Prostate gland (tissue), 2 donors: ENCODE results near the gene RAB6B. TPM values are rescaled to one million over a fixed set of nuclear protein-coding genes. Genes with fewer than 3 reads are reported as not detected.

Experiments
- DNase-seq: peaks from one replicate; pipeline ENCODE4 v3.0.0-alpha.2; 2019; ENCODE audit warnings: low spot score
- H3K27ac ChIP-seq, 2 donors: fragments of 200-600 bp; sonication (generic); 2 replicates each; pipeline ENCODE4 v1.5.1; 2017 to 2019
- H3K27me3 ChIP-seq: fragments of 200-600 bp; sonication (generic); replicated peaks from 2 replicates; pipeline ENCODE4 v1.5.1; 2019; ENCODE audit not compliant: insufficient read depth
- H3K36me3 ChIP-seq, 2 donors: fragments of 200-600 bp; sonication (generic); 1 replicate in 1 of 2; 2 replicates in 1 of 2; pipeline versions ENCODE4 v1.5.1 to v1.8.1; 2017 to 2019
- H3K4me1 ChIP-seq: fragments of 200-600 bp; sonication (generic); replicated peaks from 2 replicates; pipeline ENCODE4 v1.5.1; 2019
- H3K4me3 ChIP-seq, 2 donors: fragments of 200-600 bp; sonication (generic); 2 replicates each; pipeline ENCODE4 v1.5.1; 2017 to 2019
- H3K9me3 ChIP-seq: fragments of 200-600 bp; sonication (generic); 2 replicates; pipeline ENCODE4 v1.5.1; 2017
- CTCF ChIP-seq, 4 experiments: fragments of 200-600 bp in 2 of 4; fragments of 450-650 bp in 2 of 4; sonication (generic) in 2 of 4; IDR thresholded peaks; 1 replicate in 3 of 4; 2 replicates in 1 of 4; pipeline ENCODE4 v1.5.1; 2016 to 2019; ENCODE audit warnings: antibody characterized with exemption in 4 of 4, mild to moderate bottlenecking in 2 of 4, moderate library complexity in 2 of 4
- POLR2A ChIP-seq: fragments of 450-650 bp; IDR thresholded peaks from one replicate; pipeline ENCODE4 v1.6.1; 2016; ENCODE audit warnings: antibody characterized with exemption, mild to moderate bottlenecking
- POLR2AphosphoS5 ChIP-seq: sonication (generic); formaldehyde crosslinking; IDR thresholded peaks from one replicate; pipeline ENCODE4 v1.6.1; 2017; ENCODE audit warnings: antibody characterized with exemption
- WGBS: methylation state at CpG from one replicate; pipeline ENCODE4 v1.1.5; 2018; 5-methylcytosine and 5-hydroxymethylcytosine counted together
- intact Hi-C: fragments of 100-400 bp; cut with DNase I; formaldehyde crosslinking; loops from one replicate; pipeline ENCODE4 v1.14.2; 2022
- total RNA-seq, 2 donors: library from RNA; depleted of rRNA; stranded (reverse); fragments of >200 nt; gene quantifications; one replicate each; pipeline ENCODE4 v1.1.0, GENCODE V29; 2016

The RAB6B gene
- 1 to 10 TPM; 4.5 to 7.1 TPM for total RNA-seq

GRCh38 chr3:133895208-133896001, at the start of gene RAB6B:
Gene RAB6B, minus strand, starts transcription at chr3:133895882. Its CDS starts 416 bp downstream, at chr3:133895466.
- H3K36me3 ChIP-seq = no peaks in the 10 kb centered on the region
- no peak for DNase-seq
- H3K27ac ChIP-seq = peak within 1 kb of the TSS in 1 of 2 donors; percentile 28
- no peak for TF ChIP-seq POLR2AphosphoS5
- TF ChIP-seq POLR2A = no peak
- no peak for TF ChIP-seq CTCF (IDR thresholded peaks at IDR 0.05)
- peaks cover 5% of the 10 kb centered on the region for H3K4me1 ChIP-seq
- no peaks in the 10 kb centered on the region for H3K9me3 ChIP-seq
- intact Hi-C loops = no loop called here
- no peaks in the 10 kb centered on the region for H3K27me3 ChIP-seq
- H3K4me3 ChIP-seq = peak within 1 kb of the TSS; percentile 57
- WGBS = 1% methylated on average over 47 of the region's 80 CpGs

DNA sequence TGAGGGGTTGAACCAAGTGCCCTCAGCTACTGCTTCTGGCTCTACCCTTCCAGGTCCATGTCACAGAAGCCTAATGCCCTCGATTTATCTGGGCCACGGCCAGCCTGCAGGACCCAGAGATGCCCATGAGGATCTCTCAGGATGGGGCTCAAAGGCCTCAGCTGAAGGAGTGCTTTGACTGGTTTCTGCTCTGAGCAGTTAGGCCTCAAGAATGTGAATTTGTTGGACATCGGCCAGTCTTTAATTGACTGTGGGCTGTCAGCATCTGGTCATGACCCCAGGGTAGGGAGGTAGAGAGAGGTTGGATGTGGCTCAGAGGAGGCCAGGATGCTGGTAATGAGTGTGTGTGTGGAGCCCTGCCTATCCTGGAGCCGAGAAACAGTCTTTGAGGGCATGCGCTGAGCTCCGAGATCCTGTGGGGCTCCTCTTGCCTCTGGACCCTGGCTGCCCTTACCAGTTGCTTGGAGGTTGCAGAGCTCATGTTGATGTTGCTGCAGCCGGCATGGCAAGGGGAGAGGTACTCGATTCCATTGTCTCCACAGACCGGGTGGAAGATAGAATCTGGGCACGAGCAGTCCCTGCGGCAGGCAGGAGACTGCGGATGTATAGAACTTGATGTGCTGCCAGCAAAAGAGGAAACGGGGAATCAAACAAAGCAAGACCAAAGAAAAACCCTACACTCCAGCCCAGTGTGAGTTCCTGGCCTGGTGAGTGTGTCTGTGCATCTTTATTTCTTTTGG, 49.1 kb upstream of the RAB6B start:
- WGBS = 24% methylated on average over 13 of the region's 13 CpGs
- Histone ChIP-seq H3K27ac (peak overlapping the region; percentile 52 to 72), H3K4me1 (peaks cover 16% of the 10 kb centered on the region), H3K36me3 (no peaks in the 10 kb centered on the region), H3K27me3 (no peaks in the 10 kb centered on the region), H3K4me3 (no peak overlapping the region), H3K9me3 (no peaks in the 10 kb centered on the region)
- intact Hi-C loops = no loop called here
- TF ChIP-seq POLR2A = no peak
- TF ChIP-seq POLR2AphosphoS5 = peak; percentile 86
- peak; percentile 86 for DNase-seq

- Histone ChIP-seq H3K4me3 (no peak overlapping the region), H3K27ac (peak overlapping the region; percentile 52 to 72), H3K4me1 (peaks cover 16% of the 10 kb centered on the region), H3K36me3 (no peaks in the 10 kb centered on the region), H3K27me3 (no peaks in the 10 kb centered on the region), H3K9me3 (no peaks in the 10 kb centered on the region)
- no peak for TF ChIP-seq CTCF (IDR thresholded peaks at IDR 0.05)
- TF ChIP-seq POLR2AphosphoS5 = no peak
- no peak for TF ChIP-seq POLR2A
- no peak for DNase-seq
- WGBS = 46% methylated on average over 2 of the region's 2 CpGs
- intact Hi-C loops = no loop called here
Observed at GRCh38 chr3:133944181-133944580, 48.5 kb upstream of the RAB6B start.

- TF ChIP-seq CTCF (IDR thresholded peaks at IDR 0.05) (peak in 1 of 4 experiments; percentile 5), POLR2AphosphoS5 (peak; percentile 17), POLR2A (no peak)
- H3K27ac ChIP-seq = peak overlapping the region; percentile 52 to 72
- DNase-seq = peak; percentile 25
- peaks cover 16% of the 10 kb centered on the region for H3K4me1 ChIP-seq
- H3K9me3 ChIP-seq = no peaks in the 10 kb centered on the region
- intact Hi-C loops = no loop called here
- no peak overlapping the region for H3K4me3 ChIP-seq
- H3K36me3 ChIP-seq = no peaks in the 10 kb centered on the region
- WGBS = 53% methylated on average over 5 of the region's 5 CpGs
- H3K27me3 ChIP-seq = no peaks in the 10 kb centered on the region
Observed at GRCh38 chr3:133943639-133944141, 48.0 kb upstream of the RAB6B start.

DNA sequence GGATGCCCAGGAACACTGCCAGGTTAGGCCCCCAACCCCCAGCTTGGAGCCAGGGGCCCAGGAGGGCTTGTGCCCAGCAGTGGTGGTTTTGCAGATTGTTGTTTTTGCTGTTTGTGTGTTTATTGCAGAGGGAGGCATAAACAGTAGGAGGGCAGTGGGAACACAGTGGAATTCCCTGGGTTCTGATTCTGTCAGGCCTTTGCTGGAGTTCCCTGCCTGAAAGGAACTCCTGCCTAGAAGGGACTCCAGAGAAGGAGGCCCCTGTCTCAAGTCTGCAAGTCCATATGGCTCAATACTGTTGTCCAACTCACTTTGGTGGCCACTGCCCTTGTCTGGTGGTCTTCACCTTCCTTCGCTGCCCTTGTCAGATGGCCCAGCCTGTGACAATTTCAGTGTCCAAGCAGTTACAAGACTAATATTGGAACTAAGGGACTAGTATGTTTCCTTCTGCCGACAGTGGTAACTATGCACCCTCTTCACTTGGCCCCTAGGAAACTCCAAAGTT, 47.4 kb upstream of the RAB6B start:
- no peak for TF ChIP-seq POLR2AphosphoS5
- TF ChIP-seq CTCF (IDR thresholded peaks at IDR 0.05) = no peak
- TF ChIP-seq POLR2A = no peak
- Histone ChIP-seq H3K27ac (peak overlapping the region in 1 of 2 donors; percentile 19), H3K4me1 (peaks cover 16% of the 10 kb centered on the region), H3K27me3 (no peaks in the 10 kb centered on the region), H3K36me3 (no peaks in the 10 kb centered on the region), H3K9me3 (no peaks in the 10 kb centered on the region), H3K4me3 (no peak overlapping the region)
- 95% methylated on average over 2 of the region's 2 CpGs for WGBS
- DNase-seq = no peak
- intact Hi-C loops = no loop called here
